ENCODE results near the gene CEP192. TPM values are rescaled to one million over a fixed set of nuclear protein-coding genes. Genes with fewer than 3 reads are reported as not detected.

Gene CEP192
- total and polyA plus RNA-seq, 2 of the 13 experiments (the other 11 are each of a cell fraction or from before 2014, with no cell fraction given): 15.3 to 24.7 TPM

GRCh38 chr18:12948050-12948804, 42.9 kb upstream of the CEP192 start (continued):
- TF ChIP-seq, protein P1, sequence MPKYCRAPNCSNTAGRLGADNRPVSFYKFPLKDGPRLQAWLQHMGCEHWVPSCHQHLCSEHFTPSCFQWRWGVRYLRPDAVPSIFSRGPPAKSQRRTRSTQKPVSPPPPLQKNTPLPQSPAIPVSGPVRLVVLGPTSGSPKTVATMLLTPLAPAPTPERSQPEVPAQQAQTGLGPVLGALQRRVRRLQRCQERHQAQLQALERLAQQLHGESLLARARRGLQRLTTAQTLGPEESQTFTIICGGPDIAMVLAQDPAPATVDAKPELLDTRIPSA (CRISPR knock-in tag; IDR thresholded peaks at IDR 0.05; ENCODE audit: borderline replicate concordance): peak; percentile 92
- no peak for TF ChIP-seq U2AF1 (optimal IDR thresholded peaks at IDR 0.05; ENCODE audit: low read depth, low read length)
- peak; percentile 22; the same call in 1 of the 2 replicates for TF ChIP-seq AKNA (CRISPR knock-in tag; IDR thresholded peaks at IDR 0.05; ENCODE audit: borderline replicate concordance)
- peak; percentile 84; the same call in 1 of the 2 replicates for TF ChIP-seq ZNF414 (CRISPR knock-in tag; IDR thresholded peaks at IDR 0.05)
- peak; percentile 99 for TF ChIP-seq ZNF546 (CRISPR knock-in tag; conservative IDR thresholded peaks at IDR 0.05)
- TF ChIP-seq ZNF776 (CRISPR knock-in tag; IDR thresholded peaks at IDR 0.05): peak; percentile 97; the same call in 1 of the 2 replicates
- peak; percentile 88 for TF ChIP-seq SAP130 (CRISPR knock-in tag; IDR thresholded peaks at IDR 0.05; ENCODE audit: low read depth)
- TF ChIP-seq ISX (CRISPR knock-in tag; conservative IDR thresholded peaks at IDR 0.05): peak; percentile 95
- TF ChIP-seq ZNF33A (CRISPR knock-in tag; IDR thresholded peaks at IDR 0.05; ENCODE audit: borderline replicate concordance): no peak
- TF ChIP-seq ZNF543 (CRISPR knock-in tag; IDR thresholded peaks at IDR 0.05): peak; percentile 89; the same call in 1 of the 2 replicates
- TF ChIP-seq HNRNPLL (IDR thresholded peaks at IDR 0.05; ENCODE audit: low read depth, low read length, poor library complexity, severe bottlenecking): peak; percentile 75
- TF ChIP-seq ZNF331 (CRISPR knock-in tag; IDR thresholded peaks at IDR 0.05): peak; percentile 77; the same call in 1 of the 2 replicates
- TF ChIP-seq, protein P2, sequence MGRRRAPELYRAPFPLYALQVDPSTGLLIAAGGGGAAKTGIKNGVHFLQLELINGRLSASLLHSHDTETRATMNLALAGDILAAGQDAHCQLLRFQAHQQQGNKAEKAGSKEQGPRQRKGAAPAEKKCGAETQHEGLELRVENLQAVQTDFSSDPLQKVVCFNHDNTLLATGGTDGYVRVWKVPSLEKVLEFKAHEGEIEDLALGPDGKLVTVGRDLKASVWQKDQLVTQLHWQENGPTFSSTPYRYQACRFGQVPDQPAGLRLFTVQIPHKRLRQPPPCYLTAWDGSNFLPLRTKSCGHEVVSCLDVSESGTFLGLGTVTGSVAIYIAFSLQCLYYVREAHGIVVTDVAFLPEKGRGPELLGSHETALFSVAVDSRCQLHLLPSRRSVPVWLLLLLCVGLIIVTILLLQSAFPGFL (CRISPR knock-in tag; IDR thresholded peaks at IDR 0.05): peak; percentile 92; the same call in 1 of the 2 replicates
- peak; percentile 99 for TF ChIP-seq SAFB2 (CRISPR knock-in tag; IDR thresholded peaks at IDR 0.05; ENCODE audit: borderline replicate concordance, low read depth)
- peak; percentile 74 for TF ChIP-seq HNF1B (CRISPR knock-in tag; IDR thresholded peaks at IDR 0.05)
- peak; percentile 75; the same call in 1 of the 2 replicates for TF ChIP-seq TGIF2 (CRISPR knock-in tag; IDR thresholded peaks at IDR 0.05)
- peak; percentile 12; the same call in 1 of the 2 replicates for TF ChIP-seq THRA (CRISPR knock-in tag; IDR thresholded peaks at IDR 0.05; ENCODE audit: borderline replicate concordance)

Data from HepG2 (cell line).